Peyer's patch (tissue), 4 donors: ENCODE results near the gene EP400.

Experiments used
- CTCF ChIP-seq, 6 experiments: fragments of 450-650 bp in 4 of 6; fragments of 200-600 bp in 2 of 6; sonication (generic) in 1 of 6; IDR thresholded peaks; one replicate each; pipeline ENCODE4 v1.5.1; 2017 to 2019; ENCODE audit warnings: antibody characterized with exemption in 6 of 6, mild to moderate bottlenecking in 3 of 6, moderate library complexity in 1 of 6
- POLR2A ChIP-seq, 2 donors: fragments of 450-650 bp; IDR thresholded peaks; one replicate each; pipeline ENCODE4 v1.5.1; 2017; ENCODE audit warnings: antibody characterized with exemption in 2 of 2, mild to moderate bottlenecking in 2 of 2, moderate library complexity in 2 of 2

- TF ChIP-seq CTCF (IDR thresholded peaks at IDR 0.05) (no peak), POLR2A (IDR thresholded peaks at IDR 0.05) (no peak)
These were observed 27.6 kb upstream of the EP400 start for GRCh38 chr12:131921866-131922769.
